Neural cell (in vitro differentiated cells): ENCODE results near the gene NIF3L1. TPM values are rescaled to one million over a fixed set of nuclear protein-coding genes. Genes with fewer than 3 reads are reported as not detected.
"Not testable (repeated sequence)": the region's sequence is repeated elsewhere in the genome, so short reads cannot be mapped to it uniquely, and the experiment has no call there.

ENCODE experiments used
- H2AFZ ChIP-seq: fragments of 200-600, 300-800 bp; sonication (generic), shearing (Covaris generic); 2 replicates; pipeline ENCODE4 v1.6.0; 2014; ENCODE audit warnings: low read depth, mild to moderate bottlenecking, antibody characterized with exemption, low read length, moderate library complexity
- H3F3A ChIP-seq: fragments of 200-600 bp; shearing (Covaris generic); 2 replicates; pipeline ENCODE4 v1.6.1; 2016; ENCODE audit warnings: mild to moderate bottlenecking, moderate library complexity, mixed read lengths, antibody characterized with exemption, low read length; ENCODE audit not compliant: insufficient read depth, poor library complexity, severe bottlenecking
- H3K27ac ChIP-seq: fragments of 200-600, 300-800 bp; sonication (generic), shearing (Covaris generic); 2 replicates; pipeline ENCODE4 v1.5.1; 2014; ENCODE audit warnings: mild to moderate bottlenecking, low read length, moderate library complexity
- H3K27me3 ChIP-seq: fragments of 300-800, 200-600 bp; sonication (generic), shearing (Covaris generic); 2 replicates; pipeline ENCODE4 v1.6.0; 2014; ENCODE audit warnings: mild to moderate bottlenecking, low read depth, low read length, moderate library complexity; ENCODE audit not compliant: insufficient read depth
- H3K36me3 ChIP-seq: fragments of 300-800, 200-600 bp; sonication (generic), shearing (Covaris generic); 2 replicates; pipeline ENCODE4 v1.5.1; 2014; ENCODE audit warnings: mild to moderate bottlenecking, antibody characterized with exemption, low read length, moderate library complexity; ENCODE audit not compliant: insufficient read depth
- H3K4me2 ChIP-seq: fragments of 300-800, 200-600 bp; sonication (generic), shearing (Covaris generic); 2 replicates; pipeline ENCODE4 v1.6.0; 2014; ENCODE audit warnings: mild to moderate bottlenecking, low read length
- H3K4me3 ChIP-seq: fragments of 300-800, 200-600 bp; sonication (generic), shearing (Covaris generic); 2 replicates; pipeline ENCODE4 v1.5.1; 2014; ENCODE audit warnings: mild to moderate bottlenecking, low read length, moderate library complexity
- H3K79me2 ChIP-seq: fragments of 200-600 bp; shearing (Covaris generic); replicated peaks from 2 replicates; pipeline ENCODE4 v1.6.0; 2014; ENCODE audit warnings: mild to moderate bottlenecking, low read length, moderate library complexity; ENCODE audit not compliant: insufficient read depth
- H3K9ac ChIP-seq: fragments of 300-800, 200-600 bp; sonication (generic), shearing (Covaris generic); 2 replicates; pipeline ENCODE4 v1.6.1; 2016; ENCODE audit warnings: mild to moderate bottlenecking, low read length, mixed read lengths
- H3K9me2 ChIP-seq: fragments of 200-600 bp; shearing (Covaris generic); 2 replicates; pipeline ENCODE4 v1.6.1; 2016; ENCODE audit warnings: mild to moderate bottlenecking, low read length, mixed read lengths; ENCODE audit not compliant: insufficient read depth
- H3K9me3 ChIP-seq: fragments of 200-600, 300-800 bp; sonication (generic), shearing (Covaris generic); 2 replicates; pipeline ENCODE4 v1.6.1; 2016; ENCODE audit warnings: mild to moderate bottlenecking, mixed run types, low read length, moderate library complexity, mixed read lengths
- H4K20me1 ChIP-seq: fragments of 200-600 bp; shearing (Covaris generic); 2 replicates; pipeline ENCODE4 v1.6.1; 2016; ENCODE audit warnings: mild to moderate bottlenecking, mixed run types; ENCODE audit not compliant: insufficient read depth
- CTCF ChIP-seq: fragments of 450-650 bp; IDR thresholded peaks from 2 replicates; pipeline ENCODE4 v1.5.1; 2014; ENCODE audit warnings: antibody characterized with exemption, mild to moderate bottlenecking, moderate library complexity; ENCODE audit not compliant: poor library complexity, severe bottlenecking
- EP300 ChIP-seq: fragments of 450-650 bp; conservative IDR thresholded peaks from 2 replicates; pipeline ENCODE4 v1.6.1; 2014; ENCODE audit warnings: antibody characterized with exemption, mild to moderate bottlenecking, moderate library complexity; ENCODE audit not compliant: poor library complexity, severe bottlenecking
- EZH2 ChIP-seq: fragments of 200-600, 300-800 bp; shearing (Covaris generic), sonication (generic); IDR thresholded peaks from 2 replicates; pipeline ENCODE4 v1.6.1; 2014; ENCODE audit warnings: antibody characterized with exemption, low read length, borderline replicate concordance, mild to moderate bottlenecking; ENCODE audit not compliant: insufficient read depth, poor library complexity, severe bottlenecking
- POLR2AphosphoS5 ChIP-seq: IDR thresholded peaks from 2 replicates; pipeline ENCODE4 v1.6.1; 2012
- RAD21 ChIP-seq: fragments of 450-650 bp; conservative IDR thresholded peaks from 2 replicates; pipeline ENCODE4 v1.6.1; 2014; ENCODE audit warnings: antibody characterized with exemption, mild to moderate bottlenecking, moderate library complexity
- REST ChIP-seq: IDR thresholded peaks from 2 replicates; pipeline ENCODE4 v1.6.1; 2012; ENCODE audit warnings: borderline replicate concordance
- SMC3 ChIP-seq: fragments of 450-650 bp; conservative IDR thresholded peaks from 2 replicates; pipeline ENCODE4 v1.6.1; 2014; ENCODE audit warnings: antibody characterized with exemption, mild to moderate bottlenecking, moderate library complexity; ENCODE audit not compliant: poor library complexity
- TAF1 ChIP-seq: IDR thresholded peaks from 2 replicates; pipeline ENCODE4 v1.6.1; 2012; ENCODE audit warnings: low read depth
- polyA plus RNA-seq: library from polyadenylated mRNA; depleted of rRNA; stranded (reverse); fragments of >200 nt; gene quantifications from 2 replicates; pipeline ENCODE4 v1.2.3, GENCODE V29; 2014

Gene NIF3L1
- polyA plus RNA-seq, 1 donor from 2014 or later: 74.8 TPM

GRCh38 chr2:200878289-200878880 is 10.8 kb upstream of the NIF3L1 start:
- Histone ChIP-seq H3K27me3 (no peaks in the 10 kb centered on the region), H3K36me3 (peaks cover 6% of the 10 kb centered on the region), H3K27ac (no peak overlapping the region), H3F3A (no peaks in the 10 kb centered on the region), H3K4me3 (no peak overlapping the region), H3K79me2 (no peaks in the 10 kb centered on the region), H3K9me3 (no peaks in the 10 kb centered on the region), H3K9me2 (no peaks in the 10 kb centered on the region), H3K9ac (no peak overlapping the region), H3K4me2 (no peak overlapping the region), H2AFZ (no peak overlapping the region), H4K20me1 (no peaks in the 10 kb centered on the region)
- TF ChIP-seq EZH2: no peak

GRCh38 chr2:200881715-200882249 is 7.4 kb upstream of the NIF3L1 start:
- H2AFZ ChIP-seq, H3K4me3 ChIP-seq, H3K9me3 ChIP-seq, H3K27me3 ChIP-seq, H3K79me2 ChIP-seq, H3F3A ChIP-seq, H3K4me2 ChIP-seq, H3K9ac ChIP-seq, H4K20me1 ChIP-seq, H3K36me3 ChIP-seq, H3K9me2 ChIP-seq, H3K27ac ChIP-seq: not testable (repeated sequence)

- Histone ChIP-seq H3K9ac (no peak overlapping the region), H3K9me3 (no peaks in the 10 kb centered on the region), H3K4me3 (no peak overlapping the region), H2AFZ (no peak overlapping the region), H4K20me1 (no peaks in the 10 kb centered on the region), H3F3A (no peaks in the 10 kb centered on the region), H3K27me3 (no peaks in the 10 kb centered on the region), H3K9me2 (no peaks in the 10 kb centered on the region), H3K36me3 (peaks cover 6% of the 10 kb centered on the region), H3K79me2 (no peaks in the 10 kb centered on the region), H3K4me2 (no peak overlapping the region), H3K27ac (no peak overlapping the region)
- TF ChIP-seq RAD21 (no peak), EP300 (no peak)
These were observed 10.3 kb downstream of the NIF3L1 start for GRCh38 chr2:200899482-200899881.

- Histone ChIP-seq H2AFZ (peak overlapping the region; percentile 47), H3K9me2 (no peaks in the 10 kb centered on the region), H3K4me2 (no peak overlapping the region), H4K20me1 (no peaks in the 10 kb centered on the region), H3K9ac (no peak overlapping the region), H3K27me3 (no peaks in the 10 kb centered on the region), H3K79me2 (no peaks in the 10 kb centered on the region), H3K9me3 (no peaks in the 10 kb centered on the region), H3K36me3 (no peaks in the 10 kb centered on the region), H3K27ac (no peak overlapping the region), H3F3A (no peaks in the 10 kb centered on the region), H3K4me3 (no peak overlapping the region)
- TF ChIP-seq POLR2AphosphoS5: no peak
- peak; percentile 88 for TF ChIP-seq CTCF
- no peak for TF ChIP-seq TAF1
- peak; percentile 81 for TF ChIP-seq SMC3
- TF ChIP-seq EZH2: no peak
- no peak for TF ChIP-seq REST
- TF ChIP-seq RAD21: peak; percentile 76
These were observed 12.4 kb downstream of the NIF3L1 start for GRCh38 chr2:200901459-200902072.
